ENCODE measurements around the gene TBXA2R.

TBXA2R gene

GRCh38 chr19:3645726-3646125 lies 39.1 kb upstream of the TBXA2R start:
- no peak overlapping the region for H3K4me3 ChIP-seq (ENCODE audit: low read depth, low read length)
- TF ChIP-seq POLR2A (IDR thresholded peaks at IDR 0.05; ENCODE audit: extremely low read depth, insufficient read length) (no peak), MYC (IDR thresholded peaks at IDR 0.05; ENCODE audit: low read depth, low read length) (no peak), CTCF (IDR thresholded peaks at IDR 0.05; ENCODE audit: low read depth, low read length) (no peak), MAX (IDR thresholded peaks at IDR 0.05; ENCODE audit: low read depth, low read length) (no peak)
- no peak for DNase-seq (ENCODE audit: low read depth)

GRCh38 chr19:3645067-3645396 lies 38.4 kb upstream of the TBXA2R start:
- TF ChIP-seq MYC (IDR thresholded peaks at IDR 0.05; ENCODE audit: low read depth, low read length) (no peak), CTCF (IDR thresholded peaks at IDR 0.05; ENCODE audit: low read depth, low read length) (no peak), POLR2A (IDR thresholded peaks at IDR 0.05; ENCODE audit: extremely low read depth, insufficient read length) (no peak), MAX (IDR thresholded peaks at IDR 0.05; ENCODE audit: low read depth, low read length) (no peak)
- no peak for DNase-seq (ENCODE audit: low read depth)
- H3K4me3 ChIP-seq (ENCODE audit: low read depth, low read length) = no peak overlapping the region

GRCh38 chr19:3644351-3645066 lies 37.8 kb upstream of the TBXA2R start:
- no peak overlapping the region for H3K4me3 ChIP-seq (ENCODE audit: low read depth, low read length)
- DNase-seq (ENCODE audit: low read depth) = no peak
- TF ChIP-seq MYC (IDR thresholded peaks at IDR 0.05; ENCODE audit: low read depth, low read length) (no peak), MAX (IDR thresholded peaks at IDR 0.05; ENCODE audit: low read depth, low read length) (no peak)

- TF ChIP-seq MYC (IDR thresholded peaks at IDR 0.05; ENCODE audit: low read depth, low read length) (no peak), CTCF (IDR thresholded peaks at IDR 0.05; ENCODE audit: low read depth, low read length) (no peak), POLR2A (IDR thresholded peaks at IDR 0.05; ENCODE audit: extremely low read depth, insufficient read length) (no peak), MAX (IDR thresholded peaks at IDR 0.05; ENCODE audit: low read depth, low read length) (no peak)
- no peak overlapping the region for H3K4me3 ChIP-seq (ENCODE audit: low read depth, low read length)
- no peak for DNase-seq (ENCODE audit: low read depth)
These were observed 37.1 kb upstream of the TBXA2R start for GRCh38 chr19:3643674-3644313.

GRCh38 chr19:3642987-3643673 lies 36.5 kb upstream of the TBXA2R start:
- no peak for DNase-seq (ENCODE audit: low read depth)
- H3K4me3 ChIP-seq (ENCODE audit: low read depth, low read length) = no peak overlapping the region
- TF ChIP-seq CTCF (IDR thresholded peaks at IDR 0.05; ENCODE audit: low read depth, low read length) (no peak), POLR2A (IDR thresholded peaks at IDR 0.05; ENCODE audit: extremely low read depth, insufficient read length) (no peak), MAX (IDR thresholded peaks at IDR 0.05; ENCODE audit: low read depth, low read length) (no peak), MYC (IDR thresholded peaks at IDR 0.05; ENCODE audit: low read depth, low read length) (no peak)

- no peak overlapping the region for H3K4me3 ChIP-seq (ENCODE audit: low read depth, low read length)
- no peak for DNase-seq (ENCODE audit: low read depth)
- TF ChIP-seq MYC (IDR thresholded peaks at IDR 0.05; ENCODE audit: low read depth, low read length) = no peak
- TF ChIP-seq MAX (IDR thresholded peaks at IDR 0.05; ENCODE audit: low read depth, low read length) = no peak
- no peak for TF ChIP-seq CTCF (IDR thresholded peaks at IDR 0.05; ENCODE audit: low read depth, low read length)
- no peak for TF ChIP-seq POLR2A (IDR thresholded peaks at IDR 0.05; ENCODE audit: extremely low read depth, insufficient read length)
These were observed 35.6 kb upstream of the TBXA2R start for GRCh38 chr19:3642296-3642695.

All from NB4 (cell line).